Measurements from ENCODE around the gene SHISA5.
"Not testable (repeated sequence)": the region's sequence is repeated elsewhere in the genome, so short reads cannot be mapped to it uniquely, and the experiment has no call there.

Gene SHISA5

GRCh38 chr3:48535578-48535977 is 31.6 kb upstream of the SHISA5 start:
- no peak overlapping the region for H3K4me3 ChIP-seq (ENCODE audit: low read length)
- H3K9me3 ChIP-seq (ENCODE audit: insufficient read depth, low read length): no peaks in the 10 kb centered on the region
- H3K79me2 ChIP-seq (ENCODE audit: low read length): no peaks in the 10 kb centered on the region
- TF ChIP-seq CTCF (IDR thresholded peaks at IDR 0.05; ENCODE audit: low read depth, low read length) (no peak), EZH2phosphoT487 (IDR thresholded peaks at IDR 0.05; ENCODE audit: low read depth) (no peak)
- H3K9ac ChIP-seq (ENCODE audit: low read length): no peak overlapping the region
- no peak overlapping the region for H2AFZ ChIP-seq (ENCODE audit: low read depth, low read length)
- no peak overlapping the region for H3K27ac ChIP-seq (ENCODE audit: low read length)
- H3K4me1 ChIP-seq (ENCODE audit: low read length): no peaks in the 10 kb centered on the region
- peaks cover 70% of the 10 kb centered on the region for H3K36me3 ChIP-seq (replicated peaks; ENCODE audit: low read depth, low read length)
- H3K4me2 ChIP-seq (ENCODE audit: low read length): no peak overlapping the region
- peaks cover 15% of the 10 kb centered on the region; the same call in 1 of the 2 replicates for H4K20me1 ChIP-seq (ENCODE audit: insufficient read depth, low read length)
- H3K27me3 ChIP-seq (ENCODE audit: low read depth, low read length): no peaks in the 10 kb centered on the region

- no peaks in the 10 kb centered on the region for H3K9me3 ChIP-seq (ENCODE audit: insufficient read depth, low read length)
- peaks cover under 1% of the 10 kb centered on the region; the same call in 1 of the 2 replicates for H4K20me1 ChIP-seq (ENCODE audit: insufficient read depth, low read length)
- H3K79me2 ChIP-seq (ENCODE audit: low read length): no peaks in the 10 kb centered on the region
- TF ChIP-seq EZH2phosphoT487 (IDR thresholded peaks at IDR 0.05; ENCODE audit: low read depth) (no peak), CTCF (IDR thresholded peaks at IDR 0.05; ENCODE audit: low read depth, low read length) (no peak)
- H3K9ac ChIP-seq (ENCODE audit: low read length): no peak overlapping the region
- H3K27me3 ChIP-seq (ENCODE audit: low read depth, low read length): no peaks in the 10 kb centered on the region
- H3K4me1 ChIP-seq (ENCODE audit: low read length): no peaks in the 10 kb centered on the region
- H3K4me2 ChIP-seq (ENCODE audit: low read length): no peak overlapping the region
- no peak overlapping the region for H3K4me3 ChIP-seq (ENCODE audit: low read length)
- no peak overlapping the region for H2AFZ ChIP-seq (ENCODE audit: low read depth, low read length)
- peaks cover 62% of the 10 kb centered on the region for H3K36me3 ChIP-seq (replicated peaks; ENCODE audit: low read depth, low read length)
- no peak overlapping the region for H3K27ac ChIP-seq (ENCODE audit: low read length)
Observed at GRCh38 chr3:48532977-48533337, 29.0 kb upstream of the SHISA5 start.

- TF ChIP-seq EZH2phosphoT487 (IDR thresholded peaks at IDR 0.05; ENCODE audit: low read depth): no peak
- TF ChIP-seq CTCF (IDR thresholded peaks at IDR 0.05; ENCODE audit: low read depth, low read length): no peak
- H4K20me1 ChIP-seq (ENCODE audit: insufficient read depth, low read length): no peaks in the 10 kb centered on the region; the same call in 1 of the 2 replicates
- H3K4me1 ChIP-seq (ENCODE audit: low read length): no peaks in the 10 kb centered on the region
- H3K9me3 ChIP-seq (ENCODE audit: insufficient read depth, low read length): no peaks in the 10 kb centered on the region
- H3K4me2 ChIP-seq (ENCODE audit: low read length): no peak overlapping the region
- H3K9ac ChIP-seq (ENCODE audit: low read length): no peak overlapping the region
- H3K27ac ChIP-seq (ENCODE audit: low read length): no peak overlapping the region
- H2AFZ ChIP-seq (ENCODE audit: low read depth, low read length): no peak overlapping the region
- no peak overlapping the region for H3K4me3 ChIP-seq (ENCODE audit: low read length)
- H3K79me2 ChIP-seq (ENCODE audit: low read length): no peaks in the 10 kb centered on the region
- H3K36me3 ChIP-seq (replicated peaks; ENCODE audit: low read depth, low read length): peaks cover 62% of the 10 kb centered on the region
- no peaks in the 10 kb centered on the region for H3K27me3 ChIP-seq (ENCODE audit: low read depth, low read length)
Observed at GRCh38 chr3:48532271-48532976, 28.4 kb upstream of the SHISA5 start.

GRCh38 chr3:48530701-48531100 is 26.7 kb upstream of the SHISA5 start:
- not testable (repeated sequence) for H3K79me2 ChIP-seq (ENCODE audit: low read length); H3K9ac ChIP-seq (ENCODE audit: low read length); H4K20me1 ChIP-seq (ENCODE audit: insufficient read depth, low read length); H2AFZ ChIP-seq (ENCODE audit: low read depth, low read length); H3K4me3 ChIP-seq (ENCODE audit: low read length); H3K27me3 ChIP-seq (ENCODE audit: low read depth, low read length); H3K27ac ChIP-seq (ENCODE audit: low read length); H3K9me3 ChIP-seq (ENCODE audit: insufficient read depth, low read length); H3K4me1 ChIP-seq (ENCODE audit: low read length); H3K4me2 ChIP-seq (ENCODE audit: low read length)
- peaks cover 58% of the 10 kb centered on the region for H3K36me3 ChIP-seq (replicated peaks; ENCODE audit: low read depth, low read length)
